Left lung (tissue), 10 donors: ENCODE data around the gene RASA3. TPM values are rescaled to one million over a fixed set of nuclear protein-coding genes. Genes with fewer than 3 reads are reported as not detected.
"Not testable (repeated sequence)": the region's sequence is repeated elsewhere in the genome, so short reads cannot be mapped to it uniquely, and the experiment has no call there.

ENCODE experiments used
- ATAC-seq: fragments of 200-7000 bp; cut with Tn5 transposase; one replicate; pipeline ENCODE4 v1.9.1; 2020; ENCODE audit warnings: moderate library complexity
- DNase-seq, 4 donors: peaks; one replicate each; pipeline ENCODE4 v3.0.0-alpha.2; 2013 to 2020
- H3K27ac ChIP-seq, 2 donors: fragments of 200-600 bp; sonication (generic) in 1 of 2; one replicate each; pipeline versions ENCODE4 v1.5.0 to v1.8.0; 2020 to 2021
- H3K27me3 ChIP-seq, 2 donors: fragments of 200-600 bp; sonication (generic) in 1 of 2; one replicate each; pipeline versions ENCODE4 v1.5.0 to v1.8.0; 2020 to 2021
- H3K36me3 ChIP-seq, 2 donors: fragments of 200-600 bp; sonication (generic) in 1 of 2; one replicate each; pipeline versions ENCODE4 v1.5.0 to v1.8.0; 2020 to 2021
- H3K4me1 ChIP-seq, 2 donors: fragments of 200-600 bp; one replicate each; pipeline ENCODE4 v1.8.0; 2021
- H3K4me3 ChIP-seq, 2 donors: fragments of 200-600 bp; sonication (generic) in 1 of 2; one replicate each; pipeline versions ENCODE4 v1.5.0 to v1.8.0; 2020 to 2021; ENCODE audit warnings: mild to moderate bottlenecking in 1 of 2
- H3K9me3 ChIP-seq, 2 donors: fragments of 200-600 bp; sonication (generic) in 1 of 2; one replicate each; pipeline versions ENCODE4 v1.5.0 to v1.8.0; 2020 to 2021
- intact Hi-C, 2 donors: fragments of 100-400 bp; cut with DNase I; formaldehyde crosslinking; loops; one replicate each; pipeline versions ENCODE4 v1.11.2 to v1.14.2; 2022
- polyA plus RNA-seq, 6 donors: library from polyadenylated mRNA; unstranded; fragments of 120-200 nt; gene quantifications; one replicate each; pipeline ENCODE4 v1.2.1, GENCODE V29; 2013; ENCODE audit not compliant: insufficient read length in 6 of 6
- total RNA-seq, 2 donors: library from RNA; stranded (reverse); fragmentation: NEBNext Ultra II Directional; extraction: Animal tissue kit (Norgen Biotek cat#: 25700); gene quantifications; one replicate each; pipeline ENCODE4 v1.2.1, GENCODE V29; 2021
- TF ChIP-seq, protein P1 (sequence below), 2 donors: fragments of 200-600 bp; sonication (generic) in 1 of 2; IDR thresholded peaks; one replicate each; pipeline versions ENCODE4 v1.5.0 to v1.8.0; 2021; ENCODE audit warnings: antibody characterized with exemption in 2 of 2
- donor health status: DM: no; HTN: yes; CAD: no.
- donor health status: DM: no; HTN: no; CAD: no.

The RASA3 gene
- total and polyA plus RNA-seq, 8 donors = 11.4 to 22.2 (median 12.7) TPM

DNA sequence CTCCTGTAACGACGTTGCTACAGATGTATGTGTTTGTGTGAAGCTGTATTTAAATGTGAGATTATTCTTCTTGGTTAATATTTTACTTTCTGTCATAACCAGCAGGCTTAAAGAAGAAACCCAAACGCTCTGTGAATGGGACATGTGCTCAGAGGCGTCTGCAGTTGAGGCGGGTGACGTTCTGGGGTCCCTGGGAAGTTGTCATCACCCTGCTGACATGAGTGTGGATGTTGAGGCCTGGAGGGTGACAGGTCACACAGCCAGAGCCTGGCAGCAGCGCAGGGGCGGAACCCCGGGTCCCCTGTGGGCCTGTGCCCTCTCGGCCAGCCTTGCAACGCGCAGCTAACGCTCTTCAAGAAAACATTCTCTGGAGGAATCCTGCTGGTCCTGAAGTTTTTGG is 16.6 kb downstream of the RASA3 start:
- no peaks in the 10 kb centered on the region for H3K36me3 ChIP-seq
- no peak overlapping the region for H3K4me3 ChIP-seq
- TF ChIP-seq, protein P1, sequence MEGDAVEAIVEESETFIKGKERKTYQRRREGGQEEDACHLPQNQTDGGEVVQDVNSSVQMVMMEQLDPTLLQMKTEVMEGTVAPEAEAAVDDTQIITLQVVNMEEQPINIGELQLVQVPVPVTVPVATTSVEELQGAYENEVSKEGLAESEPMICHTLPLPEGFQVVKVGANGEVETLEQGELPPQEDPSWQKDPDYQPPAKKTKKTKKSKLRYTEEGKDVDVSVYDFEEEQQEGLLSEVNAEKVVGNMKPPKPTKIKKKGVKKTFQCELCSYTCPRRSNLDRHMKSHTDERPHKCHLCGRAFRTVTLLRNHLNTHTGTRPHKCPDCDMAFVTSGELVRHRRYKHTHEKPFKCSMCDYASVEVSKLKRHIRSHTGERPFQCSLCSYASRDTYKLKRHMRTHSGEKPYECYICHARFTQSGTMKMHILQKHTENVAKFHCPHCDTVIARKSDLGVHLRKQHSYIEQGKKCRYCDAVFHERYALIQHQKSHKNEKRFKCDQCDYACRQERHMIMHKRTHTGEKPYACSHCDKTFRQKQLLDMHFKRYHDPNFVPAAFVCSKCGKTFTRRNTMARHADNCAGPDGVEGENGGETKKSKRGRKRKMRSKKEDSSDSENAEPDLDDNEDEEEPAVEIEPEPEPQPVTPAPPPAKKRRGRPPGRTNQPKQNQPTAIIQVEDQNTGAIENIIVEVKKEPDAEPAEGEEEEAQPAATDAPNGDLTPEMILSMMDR (IDR thresholded peaks at IDR 0.05) = no peak
- intact Hi-C loops = no loop called here
- H3K27me3 ChIP-seq = no peaks in the 10 kb centered on the region
- H3K9me3 ChIP-seq = no peaks in the 10 kb centered on the region
- ATAC-seq = no peak
- peaks cover 4 to 46% of the 10 kb centered on the region in 2 donors for H3K4me1 ChIP-seq
- peak in 2 of 4 donors; percentile 29 to 68 for DNase-seq
- peak overlapping the region in 1 of 2 donors; percentile 30 for H3K27ac ChIP-seq

DNA sequence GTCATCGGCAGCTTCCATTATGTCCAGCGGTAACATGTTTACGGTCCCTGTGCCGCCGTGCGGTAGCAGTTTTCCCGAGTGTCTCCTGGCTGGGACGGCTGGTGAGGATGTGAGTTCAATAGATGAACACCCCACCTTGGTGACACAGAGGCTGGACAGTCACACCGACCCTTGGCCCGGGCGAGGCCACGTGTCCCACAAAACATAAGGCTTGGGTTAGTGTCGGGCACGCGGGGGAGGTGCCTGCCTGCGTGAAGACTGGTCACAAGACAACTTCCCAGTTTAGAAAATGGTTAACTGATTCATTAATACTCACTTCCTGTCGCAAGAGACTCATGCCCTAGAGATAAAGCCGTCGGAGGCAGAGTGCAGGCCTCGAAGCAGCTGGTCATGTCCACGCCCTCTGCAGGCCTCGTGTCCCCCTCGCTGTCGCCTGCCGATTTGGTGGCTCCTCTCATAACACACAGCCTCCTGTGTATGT is 17.2 kb downstream of the RASA3 start:
- Histone ChIP-seq H3K27me3 (no peaks in the 10 kb centered on the region), H3K36me3 (no peaks in the 10 kb centered on the region), H3K27ac (peak overlapping the region in 1 of 2 donors; percentile 30), H3K9me3 (no peaks in the 10 kb centered on the region), H3K4me1 (peaks cover 4 to 46% of the 10 kb centered on the region in 2 donors), H3K4me3 (no peak overlapping the region)
- TF ChIP-seq, protein P1 (IDR thresholded peaks at IDR 0.05) = no peak
- intact Hi-C loops = no loop called here
- ATAC-seq (peak; percentile 67), DNase-seq (peak in 2 of 4 donors; percentile 79 to 84)

DNA sequence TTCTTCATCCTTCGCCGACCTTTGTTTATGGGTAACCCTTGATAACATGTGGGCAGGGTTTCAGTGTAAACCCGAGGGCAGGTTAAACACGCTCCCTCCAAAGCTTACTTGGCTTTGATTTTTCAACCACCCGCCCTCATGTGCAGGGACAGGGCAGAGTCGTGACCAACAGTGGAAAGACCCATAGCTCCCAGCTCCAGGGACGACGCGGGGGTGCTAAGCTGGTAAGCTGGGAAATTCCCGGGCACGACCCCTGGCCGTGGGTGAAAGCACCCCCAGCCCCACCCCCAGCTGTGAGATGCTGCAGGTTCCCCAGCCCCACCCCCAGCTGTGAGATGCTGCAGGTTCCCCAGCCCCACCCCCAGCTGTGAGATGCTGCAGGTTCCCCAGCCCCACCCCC is 17.8 kb downstream of the RASA3 start:
- H3K27ac ChIP-seq = peak overlapping the region in 1 of 2 donors; percentile 30
- DNase-seq = peak in 1 of 4 donors; percentile 38
- intact Hi-C loops = not testable (repeated sequence)

DNA sequence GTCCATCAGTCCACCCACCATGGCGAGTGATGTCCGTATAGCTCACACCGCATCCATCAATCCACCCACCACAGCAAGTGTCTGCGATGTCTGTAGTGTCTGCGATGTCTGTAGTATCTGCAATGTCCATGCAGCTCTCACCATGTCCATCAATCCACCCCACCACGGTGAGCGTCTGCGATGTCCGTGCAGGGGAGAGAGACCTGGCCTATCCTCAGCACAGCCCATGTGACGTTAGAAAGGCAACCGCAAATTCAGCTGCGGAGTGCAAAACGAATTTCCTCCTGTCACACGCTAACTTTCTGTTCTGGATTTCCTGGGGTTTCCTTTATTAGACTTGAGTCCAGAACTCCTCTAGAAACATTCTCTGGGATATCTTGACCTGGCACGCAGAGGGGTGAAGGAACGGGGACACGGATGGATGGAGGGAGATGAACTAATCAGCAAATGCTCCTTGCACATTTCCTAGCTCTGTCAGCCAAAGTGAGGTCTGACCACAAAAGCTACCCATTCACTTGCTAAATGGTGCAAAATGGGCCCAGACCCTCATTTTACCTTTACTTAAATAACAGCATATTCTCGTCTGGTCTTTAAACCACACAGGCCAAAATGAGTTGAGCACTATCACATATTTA is 18.3 kb downstream of the RASA3 start:
- intact Hi-C loops = no loop called here
- ATAC-seq (no peak), DNase-seq (peak in 2 of 4 donors; percentile 10 to 24)
- Histone ChIP-seq H3K36me3 (no peaks in the 10 kb centered on the region), H3K27ac (no peak overlapping the region), H3K4me3 (no peak overlapping the region), H3K27me3 (no peaks in the 10 kb centered on the region), H3K9me3 (no peaks in the 10 kb centered on the region), H3K4me1 (peaks cover 4 to 55% of the 10 kb centered on the region in 2 donors)
- TF ChIP-seq, protein P1 (IDR thresholded peaks at IDR 0.05) = no peak

More for the DNA sequence above, 17.8 kb downstream of the RASA3 start:
- H3K9me3 ChIP-seq, H3K4me3 ChIP-seq, H3K36me3 ChIP-seq, H3K27me3 ChIP-seq, ATAC-seq: not testable (repeated sequence)
- H3K4me1 ChIP-seq = peaks cover 4 to 52% of the 10 kb centered on the region in 2 donors

DNA sequence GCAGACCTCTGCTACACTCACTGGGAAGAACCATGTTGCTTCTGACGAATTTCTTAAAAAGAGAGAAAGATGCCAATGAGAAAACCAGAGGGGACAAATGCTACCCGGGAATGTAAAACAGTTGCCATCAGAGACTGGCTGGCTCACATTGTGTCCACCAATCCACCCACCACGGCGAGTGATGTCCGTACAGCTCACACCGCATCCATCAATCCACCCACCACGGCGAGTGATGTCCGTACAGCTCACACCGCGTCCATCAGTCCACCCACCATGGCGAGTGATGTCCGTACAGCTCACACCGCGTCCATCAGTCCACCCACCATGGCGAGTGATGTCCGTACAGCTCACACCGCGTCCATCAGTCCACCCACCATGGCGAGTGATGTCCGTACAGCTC is 19.0 kb downstream of the RASA3 start:
- DNase-seq = peak in 2 of 4 donors; percentile 18 to 20
- intact Hi-C loops, ATAC-seq, H3K9me3 ChIP-seq, H3K4me3 ChIP-seq, H3K27me3 ChIP-seq, H3K27ac ChIP-seq, H3K36me3 ChIP-seq: not testable (repeated sequence)
- H3K4me1 ChIP-seq = peaks cover 4 to 50% of the 10 kb centered on the region in 2 donors

DNA sequence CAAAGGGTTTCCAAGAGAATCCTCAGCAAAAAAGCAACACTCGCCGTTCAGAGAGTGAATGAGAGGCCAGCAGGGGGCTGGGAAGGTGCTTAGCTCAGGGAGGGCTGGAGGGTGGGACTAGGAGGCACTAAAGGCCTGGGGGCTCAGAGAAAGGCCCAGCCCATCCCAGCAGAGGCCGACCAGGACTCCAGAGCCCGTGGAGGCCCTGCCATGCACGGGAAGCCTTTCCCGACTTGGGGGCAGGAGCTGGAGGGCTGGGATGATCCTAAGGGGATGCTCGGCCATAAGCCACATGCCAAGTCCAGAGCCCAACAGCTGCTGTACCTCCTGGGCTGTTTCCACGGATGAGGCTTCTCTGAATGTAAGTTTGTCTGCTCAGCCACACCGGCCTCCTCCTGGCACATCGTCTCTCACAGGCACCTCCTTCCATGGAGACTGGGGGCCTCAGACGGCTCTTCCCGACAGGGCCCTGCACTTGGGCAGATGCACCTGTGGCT is 19.5 kb downstream of the RASA3 start:
- Histone ChIP-seq H3K36me3 (no peaks in the 10 kb centered on the region), H3K27ac (no peak overlapping the region), H3K27me3 (no peaks in the 10 kb centered on the region), H3K4me1 (peaks cover 4 to 45% of the 10 kb centered on the region in 2 donors), H3K9me3 (no peaks in the 10 kb centered on the region), H3K4me3 (no peak overlapping the region)
- intact Hi-C loops = no loop called here
- ATAC-seq (no peak), DNase-seq (peak in 1 of 4 donors; percentile 19)
- TF ChIP-seq, protein P1 (IDR thresholded peaks at IDR 0.05) = no peak
